Ovary (tissue), 9 donors: ENCODE data around the gene MYL12A. TPM values are rescaled to one million over a fixed set of nuclear protein-coding genes. Genes with fewer than 3 reads are reported as not detected.

ENCODE experiments used
- DNase-seq, 5 donors: peaks; one replicate each; pipeline ENCODE4 v3.0.0-alpha.2; 2019 to 2020
- H3K27ac ChIP-seq, 2 donors: fragments of 200-600 bp; one replicate each; pipeline versions ENCODE4 v1.5.1 to v1.8.0; 2019 to 2022
- H3K27me3 ChIP-seq: fragments of 200-600 bp; one replicate; pipeline ENCODE4 v1.8.0; 2022
- H3K36me3 ChIP-seq: fragments of 200-600 bp; sonication (generic); one replicate; pipeline ENCODE4 v1.5.1; 2019
- H3K4me1 ChIP-seq: one replicate; pipeline ENCODE4 v1.8.1; 2013; ENCODE audit warnings: mild to moderate bottlenecking, moderate library complexity; ENCODE audit not compliant: insufficient read depth
- H3K4me3 ChIP-seq: fragments of 200-600 bp; sonication (generic); one replicate; pipeline ENCODE4 v1.5.1; 2017
- H3K9me3 ChIP-seq, 2 donors: fragments of 200-600 bp in 1 of 2; sonication (generic) in 1 of 2; one replicate each; pipeline versions ENCODE4 v1.5.1 to v1.8.1; 2013 to 2019; ENCODE audit warnings: mild to moderate bottlenecking in 1 of 2, moderate library complexity in 1 of 2
- CTCF ChIP-seq, 3 donors: fragments of 450-650 bp in 2 of 3; fragments of 200-600 bp in 1 of 3; IDR thresholded peaks; one replicate each; pipeline versions ENCODE4 v1.5.1 to v1.8.0; 2016 to 2022; ENCODE audit warnings: antibody characterized with exemption in 3 of 3, mild to moderate bottlenecking in 1 of 3
- EP300 ChIP-seq: sonication (generic); formaldehyde crosslinking; IDR thresholded peaks from one replicate; pipeline ENCODE4 v1.6.1; 2017; ENCODE audit warnings: antibody characterized with exemption
- POLR2A ChIP-seq: fragments of 450-650 bp; IDR thresholded peaks from one replicate; pipeline ENCODE4 v1.6.1; 2017; ENCODE audit warnings: antibody characterized with exemption, mild to moderate bottlenecking, moderate library complexity
- WGBS, 3 donors: extraction: QIAGEN DNeasy Blood & Tissue Kit in 1 of 3; methylation state at CpG; one replicate each; pipeline versions ENCODE4 v1.1.5 to v1.1.7; 2013 to 2017; 5-methylcytosine and 5-hydroxymethylcytosine counted together
- intact Hi-C, 4 donors: fragments of 100-400 bp; cut with DNase I; formaldehyde crosslinking; loops; one replicate each; pipeline versions ENCODE4 v1.11.0 to v1.15.1; 2022 to 2023
- polyA plus RNA-seq, 2 donors: library from polyadenylated mRNA; stranded (reverse); fragments of 200-250 nt in 1 of 2; fragments of 350-450 nt in 1 of 2; fragmentation: Illumina TruSeq in 1 of 2; extraction: RNeasy Lipid Tissue Mini Kit (QIAGEN cat#74804) in 1 of 2; gene quantifications; one replicate each; pipeline ENCODE4 v1.2.3, GENCODE V29; 2013 to 2014
- total RNA-seq, 7 donors: library from RNA; depleted of rRNA in 2 of 7; stranded (reverse); fragments of >200 nt in 2 of 7; fragmentation: NEBNext Ultra II Directional in 3 of 7; extraction: Animal tissue kit (Norgen Biotek cat#: 25700) in 3 of 7; gene quantifications; one replicate each; pipeline versions ENCODE4 v1.1.0 to v1.2.4, GENCODE V29; 2016 to 2023
- donor health status: DM: no; HTN: no; CAD: no; lungs with moderate emphysema.
- donor health status: DM: no; HTN: no; CAD: no.
- donor health status: Bipolar disorder and iron deficiency.
- donor health status: DM: yes; HTN: yes; CAD: no.
- donor health status: DM: no; HTN: no; CAD: no.
- donor health status: DM: yes; HTN: yes; CAD: no.

The MYL12A gene
- total and polyA plus RNA-seq, 9 donors: 137 to 595 (median 246) TPM

GRCh38 chr18:3235846-3236245, 11.8 kb upstream of the MYL12A start:
- Histone ChIP-seq H3K36me3 (no peaks in the 10 kb centered on the region), H3K4me1 (no peaks in the 10 kb centered on the region), H3K9me3 (no peaks in the 10 kb centered on the region), H3K27ac (no peak overlapping the region), H3K4me3 (no peak overlapping the region), H3K27me3 (no peaks in the 10 kb centered on the region)
- TF ChIP-seq CTCF (IDR thresholded peaks at IDR 0.05): no peak
- no peak for TF ChIP-seq POLR2A
- TF ChIP-seq EP300: no peak
- WGBS, 3 donors: 94 to 99% (median 99%) methylated on average over 2 of the region's 2 CpGs
- no peak for DNase-seq
- intact Hi-C loops: loop anchor here in 1 of 4 donors (10.0 kb wide), 1 partner anchor 151 kb away; no protein-coding TSS in a partner anchor

GRCh38 chr18:3236470-3236869, 11.1 kb upstream of the MYL12A start:
- intact Hi-C loops: loop anchor here in 1 of 4 donors (10.0 kb wide), 1 partner anchor 152 kb away; no protein-coding TSS in a partner anchor
- Histone ChIP-seq H3K27ac (no peak overlapping the region), H3K4me3 (no peak overlapping the region), H3K9me3 (no peaks in the 10 kb centered on the region), H3K27me3 (no peaks in the 10 kb centered on the region), H3K36me3 (no peaks in the 10 kb centered on the region), H3K4me1 (no peaks in the 10 kb centered on the region)
- no peak for TF ChIP-seq CTCF (IDR thresholded peaks at IDR 0.05)
- no peak for TF ChIP-seq EP300
- TF ChIP-seq POLR2A: no peak
- no peak for DNase-seq
- WGBS, 3 donors: 73 to 80% (median 77%) methylated on average over 4 of the region's 4 CpGs

GRCh38 chr18:3238742-3239141, 8.9 kb upstream of the MYL12A start:
- Histone ChIP-seq H3K27ac (no peak overlapping the region), H3K36me3 (no peaks in the 10 kb centered on the region), H3K4me1 (no peaks in the 10 kb centered on the region), H3K4me3 (no peak overlapping the region), H3K27me3 (no peaks in the 10 kb centered on the region), H3K9me3 (no peaks in the 10 kb centered on the region)
- no peak for DNase-seq
- WGBS, 3 donors: 88 to 96% (median 90%) methylated on average over 2 of the region's 2 CpGs
- no peak for TF ChIP-seq CTCF (IDR thresholded peaks at IDR 0.05)
- TF ChIP-seq POLR2A: no peak
- TF ChIP-seq EP300: no peak
- intact Hi-C loops: loop anchor here in 1 of 4 donors (10.0 kb wide), 1 partner anchor 154 kb away; no protein-coding TSS in a partner anchor

GRCh38 chr18:3245185-3245564, 2.4 kb upstream of the MYL12A start:
- no peak overlapping the region for H3K4me3 ChIP-seq
- WGBS, 3 donors: 50 to 67% (median 55%) methylated on average over 1 of the region's 1 CpG
- no peaks in the 10 kb centered on the region for H3K27me3 ChIP-seq
- DNase-seq: no peak
- H3K36me3 ChIP-seq: no peaks in the 10 kb centered on the region
- H3K9me3 ChIP-seq: no peaks in the 10 kb centered on the region
- TF ChIP-seq POLR2A: no peak
- TF ChIP-seq EP300: no peak
- no peak for TF ChIP-seq CTCF (IDR thresholded peaks at IDR 0.05)
- intact Hi-C loops: loop anchor here in 3 of 4 donors (10.0 kb wide), 2 partner anchors 90 to 310 kb away; no protein-coding TSS in a partner anchor
- peaks cover 4% of the 10 kb centered on the region for H3K4me1 ChIP-seq
- H3K27ac ChIP-seq: no peak overlapping the region
